Ureter (tissue), 1 donor: ENCODE measurements around the gene FBXO44. TPM values are rescaled to one million over a fixed set of nuclear protein-coding genes. Genes with fewer than 3 reads are reported as not detected.

Experiments
- DNase-seq: peaks from one replicate; pipeline ENCODE4 v3.0.0-alpha.2; 2020; ENCODE audit warnings: low spot score
- total RNA-seq: library from RNA; stranded (reverse); gene quantifications from one replicate; pipeline ENCODE4 v1.2.4, GENCODE V29; 2023
- donor health status: DM: yes; HTN: yes; CAD: no.

The FBXO44 gene
- total RNA-seq, 1 donor from 2014 or later: 19.3 TPM

DNA sequence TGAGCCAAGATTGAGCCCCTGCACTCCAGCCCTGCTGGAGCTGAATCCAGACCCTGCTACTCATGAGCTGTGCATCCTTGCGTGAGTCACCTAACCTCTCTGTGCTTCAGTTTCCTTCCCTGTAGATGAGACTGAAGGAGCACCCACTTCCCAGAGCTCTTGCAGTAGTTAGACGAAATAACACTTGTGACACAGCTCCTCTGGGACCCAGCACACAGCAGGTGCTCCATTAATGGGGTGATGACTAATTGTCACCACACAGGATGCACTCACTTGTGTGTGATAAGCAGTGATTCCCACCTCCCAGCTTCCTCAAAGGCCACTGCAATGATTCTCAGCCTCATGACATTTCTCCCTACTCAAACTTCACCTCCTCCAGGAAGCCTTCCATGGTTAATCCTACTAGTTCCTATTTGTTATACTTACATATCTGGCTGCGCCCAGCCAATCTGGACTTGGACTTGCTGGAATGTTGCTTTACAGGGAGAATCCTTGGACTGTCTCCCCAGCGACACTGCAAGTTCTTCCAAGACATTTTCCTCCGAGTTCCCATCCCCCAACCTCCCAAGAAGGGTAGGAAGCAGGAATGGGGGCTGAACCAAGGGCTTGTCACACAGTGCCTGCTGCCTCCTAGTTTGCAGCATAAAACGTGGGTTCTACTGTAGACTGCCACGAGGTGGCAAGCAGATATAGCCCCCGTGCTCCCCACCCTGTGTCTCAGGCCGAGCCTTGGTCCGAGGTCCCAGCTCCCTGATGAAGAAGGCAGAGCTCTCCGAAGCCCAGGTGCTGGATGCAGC lies 54.1 kb downstream of the FBXO44 start:
- no peak for DNase-seq

- DNase-seq: no peak
Measured at GRCh38 chr1:11711490-11711889, 56.8 kb downstream of the FBXO44 start.

DNA sequence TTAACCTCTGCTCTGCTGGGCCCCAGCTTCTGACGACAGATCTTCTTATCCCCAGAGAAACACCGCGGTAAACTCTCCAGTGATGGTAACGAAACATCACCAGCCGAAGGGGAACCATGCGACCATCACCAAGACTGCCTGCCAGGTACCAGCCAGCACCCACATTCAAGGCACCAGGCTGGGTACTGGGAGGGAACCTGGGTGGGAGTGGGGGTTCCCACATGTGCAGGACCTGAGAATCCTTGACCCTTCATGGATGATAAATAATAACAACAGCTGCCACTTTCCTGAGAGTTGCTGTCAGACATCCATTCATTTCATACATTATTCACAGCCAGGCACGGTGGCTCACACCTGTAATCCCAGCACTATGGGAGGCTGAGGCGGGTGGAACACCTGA lies 57.6 kb downstream of the FBXO44 start:
- no peak for DNase-seq

Other genes with a start within 250 kb of the FBXO44 start
- gene DISP3, start 175.7 kb upstream of the FBXO44 start, total RNA-seq: 0.34 TPM
- gene FBXO2, start 448 bp upstream of the FBXO44 start, total RNA-seq: 3.5 TPM
- gene FBXO6, start 9.3 kb downstream of the FBXO44 start, total RNA-seq: 7.5 TPM
- gene MAD2L2, start 26.3 kb downstream of the FBXO44 start, total RNA-seq: 16.6 TPM
- 0.08 TPM for gene DRAXIN, start 36.8 kb downstream of the FBXO44 start, total RNA-seq
- gene AGTRAP, start 81.3 kb downstream of the FBXO44 start, total RNA-seq: 33.1 TPM
- 0.68 TPM for gene C1orf167, start 107.3 kb downstream of the FBXO44 start, total RNA-seq
- 55.4 TPM for gene MTHFR, start 151.1 kb downstream of the FBXO44 start, total RNA-seq
- 25.9 TPM for gene CLCN6, start 151.3 kb downstream of the FBXO44 start, total RNA-seq
- gene NPPA, start 192.9 kb downstream of the FBXO44 start, total RNA-seq: not detected
- gene NPPB, start 204.1 kb downstream of the FBXO44 start, total RNA-seq: not detected